Subcutaneous adipose tissue (tissue), 4 donors: Measurements from ENCODE around the gene FGFR2. TPM values are rescaled to one million over a fixed set of nuclear protein-coding genes. Genes with fewer than 3 reads are reported as not detected.

ENCODE experiments used
- CTCF ChIP-seq: fragments of 450-650 bp; IDR thresholded peaks from one replicate; pipeline ENCODE4 v1.5.1; 2016; ENCODE audit warnings: low read depth, mild to moderate bottlenecking, control low read depth, antibody characterized with exemption, moderate library complexity
- total RNA-seq, 4 donors: library from RNA; depleted of rRNA; stranded (reverse); fragments of >200 nt; gene quantifications; one replicate each; pipeline ENCODE4 v1.1.0, GENCODE V29; 2016

The FGFR2 gene
- total RNA-seq, 4 donors from 2014 or later, result 11.3 to 22.2 (median 14.9) TPM

- no peak for TF ChIP-seq CTCF
Observed at GRCh38 chr10:121616291-121616690, 18.0 kb upstream of the FGFR2 start.

GRCh38 chr10:121615836-121616235 is 17.6 kb upstream of the FGFR2 start:
- no peak for TF ChIP-seq CTCF

GRCh38 chr10:121615435-121615793 is 17.2 kb upstream of the FGFR2 start:
- no peak for TF ChIP-seq CTCF

GRCh38 chr10:121614613-121615434 is 16.6 kb upstream of the FGFR2 start:
- TF ChIP-seq CTCF, result no peak

GRCh38 chr10:121613456-121613855 is 15.2 kb upstream of the FGFR2 start:
- TF ChIP-seq CTCF, result no peak

- TF ChIP-seq CTCF, result no peak
Observed at GRCh38 chr10:121611393-121612159, 13.3 kb upstream of the FGFR2 start.

GRCh38 chr10:121610798-121611323 is 12.6 kb upstream of the FGFR2 start:
- TF ChIP-seq CTCF, result no peak
